NK-92 (cell line): ENCODE data around the gene CCL19.
A peak's percentile ranks its signal among the peaks of the same experiment; 100 is the strongest.

Experiments used
- DNase-seq: peaks from one replicate; lab custom pipeline; 2025; ENCODE audit not compliant: unreplicated experiment; lab: John Stamatoyannopoulos, UW

The CCL19 gene

GRCh38 chr9:34701023-34701768 lies 10.1 kb upstream of the CCL19 start:
- no peak for DNase-seq

- no peak for DNase-seq
These were observed 3.7 kb upstream of the CCL19 start for GRCh38 chr9:34694811-34695210.

GRCh38 chr9:34693560-34693959 lies 2.5 kb upstream of the CCL19 start:
- no peak for DNase-seq

- DNase-seq, result no peak
These were observed 850 bp upstream of the CCL19 start for GRCh38 chr9:34691936-34692315.

- no peak for DNase-seq
These were observed 1.6 kb downstream of the CCL19 start for GRCh38 chr9:34689512-34689911.

- no peak for DNase-seq
These were observed 2.0 kb downstream of the CCL19 start for GRCh38 chr9:34689116-34689470.

GRCh38 chr9:34688329-34689115 lies 2.6 kb downstream of the CCL19 start:
- DNase-seq, result no peak

- no peak for DNase-seq
These were observed 3.6 kb downstream of the CCL19 start for GRCh38 chr9:34687276-34688030.

GRCh38 chr9:34686732-34687131 lies 4.3 kb downstream of the CCL19 start:
- no peak for DNase-seq

- DNase-seq, result no peak
These were observed 4.8 kb downstream of the CCL19 start for GRCh38 chr9:34686231-34686630.

GRCh38 chr9:34685591-34685990 lies 5.5 kb downstream of the CCL19 start:
- no peak for DNase-seq

- no peak for DNase-seq
These were observed 6.3 kb downstream of the CCL19 start for GRCh38 chr9:34684816-34685215.

- no peak for DNase-seq
These were observed 6.9 kb downstream of the CCL19 start for GRCh38 chr9:34684145-34684544.

- DNase-seq, result no peak
These were observed 15.2 kb downstream of the CCL19 start for GRCh38 chr9:34675869-34676268.

GRCh38 chr9:34675048-34675714 lies 15.9 kb downstream of the CCL19 start:
- DNase-seq, result no peak

- no peak for DNase-seq
These were observed 16.6 kb downstream of the CCL19 start for GRCh38 chr9:34674440-34674839.

- no peak for DNase-seq
These were observed 19.8 kb downstream of the CCL19 start for GRCh38 chr9:34671307-34671706.

- DNase-seq, result no peak
These were observed 21.1 kb downstream of the CCL19 start for GRCh38 chr9:34669809-34670562.

- DNase-seq, result peak; percentile 26
These were observed 25.5 kb downstream of the CCL19 start for GRCh38 chr9:34665381-34666250.

GRCh38 chr9:34665067-34665380 lies 26.1 kb downstream of the CCL19 start:
- no peak for DNase-seq
